ENCODE measurements around the gene OR10W1.

DNA sequence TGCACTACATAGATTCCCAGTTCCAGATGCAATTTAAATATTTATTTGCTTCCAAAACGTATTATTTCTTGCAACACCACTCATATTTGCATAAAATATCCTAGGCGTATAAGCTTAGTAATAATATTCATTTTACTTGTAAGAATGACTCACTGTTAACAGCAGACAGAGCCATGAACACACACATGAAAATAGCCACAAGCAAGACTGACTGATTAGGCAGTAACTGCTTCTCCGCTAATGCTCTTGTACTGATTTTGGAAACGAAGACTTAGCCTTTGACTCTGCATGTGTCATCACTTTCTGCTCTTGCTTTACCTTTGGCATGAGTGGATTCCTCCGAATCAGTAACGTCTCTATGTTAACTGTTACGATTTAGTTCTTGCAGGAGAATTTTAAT, 45.3 kb downstream of the OR10W1 start:
- TF ChIP-seq, protein P1, sequence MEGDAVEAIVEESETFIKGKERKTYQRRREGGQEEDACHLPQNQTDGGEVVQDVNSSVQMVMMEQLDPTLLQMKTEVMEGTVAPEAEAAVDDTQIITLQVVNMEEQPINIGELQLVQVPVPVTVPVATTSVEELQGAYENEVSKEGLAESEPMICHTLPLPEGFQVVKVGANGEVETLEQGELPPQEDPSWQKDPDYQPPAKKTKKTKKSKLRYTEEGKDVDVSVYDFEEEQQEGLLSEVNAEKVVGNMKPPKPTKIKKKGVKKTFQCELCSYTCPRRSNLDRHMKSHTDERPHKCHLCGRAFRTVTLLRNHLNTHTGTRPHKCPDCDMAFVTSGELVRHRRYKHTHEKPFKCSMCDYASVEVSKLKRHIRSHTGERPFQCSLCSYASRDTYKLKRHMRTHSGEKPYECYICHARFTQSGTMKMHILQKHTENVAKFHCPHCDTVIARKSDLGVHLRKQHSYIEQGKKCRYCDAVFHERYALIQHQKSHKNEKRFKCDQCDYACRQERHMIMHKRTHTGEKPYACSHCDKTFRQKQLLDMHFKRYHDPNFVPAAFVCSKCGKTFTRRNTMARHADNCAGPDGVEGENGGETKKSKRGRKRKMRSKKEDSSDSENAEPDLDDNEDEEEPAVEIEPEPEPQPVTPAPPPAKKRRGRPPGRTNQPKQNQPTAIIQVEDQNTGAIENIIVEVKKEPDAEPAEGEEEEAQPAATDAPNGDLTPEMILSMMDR (conservative IDR thresholded peaks at IDR 0.05 in 1 of 2, IDR thresholded peaks at IDR 0.05 in 1 of 2; ENCODE audit: low read depth in 1 of 2, low read length in 2 of 2) = no peak
- TF ChIP-seq EZH2 (IDR thresholded peaks at IDR 0.05; ENCODE audit: low read length, missing control alignments) = no peak
